Activated CD8-positive, alpha-beta T cell treated with anti-CD3 and anti-CD28 coated beads for 36 hours (primary cell): ENCODE data around the gene RPAIN. TPM values are rescaled to one million over a fixed set of nuclear protein-coding genes. Genes with fewer than 3 reads are reported as not detected.

Experiments
- ATAC-seq: fragments of 200-7000 bp; cut with Tn5 transposase; one replicate; pipeline ENCODE4 v1.10.0; 2021; ENCODE audit warnings: mild to moderate bottlenecking, moderate library complexity
- CTCF ChIA-PET: fragments of 350-600 bp; sonication (Branson Sonifier 250); formaldehyde crosslinking; loops from one replicate; lab custom pipeline; 2021; ENCODE audit warnings: antibody characterized with exemption; lab: Charles Lee
- POLR2A ChIA-PET: fragments of 350-600 bp; sonication (Branson Sonifier 250); formaldehyde crosslinking; loops from one replicate; lab custom pipeline; 2021; ENCODE audit warnings: antibody characterized with exemption; lab: Charles Lee
- DNase-seq: peaks from one replicate; pipeline ENCODE4 v3.0.0-alpha.2; 2020
- H3K27ac Mint-ChIP-seq: one replicate; pipeline ENCODE4 v1.8.0; 2021; ENCODE audit warnings: mild to moderate bottlenecking, mixed read lengths
- H3K27me3 Mint-ChIP-seq: one replicate; pipeline ENCODE4 v1.8.0; 2021; ENCODE audit warnings: mixed read lengths
- H3K36me3 Mint-ChIP-seq: one replicate; pipeline ENCODE4 v1.8.0; 2021; ENCODE audit warnings: low read depth, mixed read lengths
- H3K4me1 Mint-ChIP-seq: one replicate; pipeline ENCODE4 v1.8.0; 2021; ENCODE audit warnings: low read depth, mixed read lengths
- H3K4me3 Mint-ChIP-seq: one replicate; pipeline ENCODE4 v1.8.0; 2021; ENCODE audit warnings: mild to moderate bottlenecking, moderate library complexity, mixed read lengths
- H3K9me3 Mint-ChIP-seq: one replicate; pipeline ENCODE4 v1.8.0; 2021; ENCODE audit warnings: mixed read lengths
- intact Hi-C: fragments of 100-400 bp; cut with micrococcal nuclease; formaldehyde crosslinking; loops from one replicate; pipeline ENCODE4 v1.10.0; 2022
- total RNA-seq, 2 experiments: library from RNA; stranded (reverse); gene quantifications; one replicate each; pipeline ENCODE4 v1.2.3, GENCODE V29; 2021
- TF ChIP-seq, protein P1 (sequence below): fragments of 200-600 bp; IDR thresholded peaks from one replicate; pipeline ENCODE4 v1.8.0; 2022; ENCODE audit warnings: antibody characterized with exemption, mild to moderate bottlenecking

Gene RPAIN
- total RNA-seq, 2 experiments from 2014 or later: 56.9 to 61.4 TPM

- Mint-ChIP-seq H3K27ac (peak overlapping the region; percentile 7), H3K9me3 (no peaks in the 10 kb centered on the region), H3K36me3 (peaks cover 56% of the 10 kb centered on the region), H3K4me3 (no peak overlapping the region), H3K4me1 (peaks cover 40% of the 10 kb centered on the region), H3K27me3 (no peaks in the 10 kb centered on the region)
- ATAC-seq: no peak
- no peak for DNase-seq
- CTCF ChIA-PET: interaction anchor here (1.6 to 1.8 kb wide), 2 partner anchors 10 to 42 kb away, joined by 5 read pairs; partner anchors contain the start of gene C1QBP
- POLR2A ChIA-PET: no interaction called here
- intact Hi-C loops: no loop called here
- TF ChIP-seq, protein P1, sequence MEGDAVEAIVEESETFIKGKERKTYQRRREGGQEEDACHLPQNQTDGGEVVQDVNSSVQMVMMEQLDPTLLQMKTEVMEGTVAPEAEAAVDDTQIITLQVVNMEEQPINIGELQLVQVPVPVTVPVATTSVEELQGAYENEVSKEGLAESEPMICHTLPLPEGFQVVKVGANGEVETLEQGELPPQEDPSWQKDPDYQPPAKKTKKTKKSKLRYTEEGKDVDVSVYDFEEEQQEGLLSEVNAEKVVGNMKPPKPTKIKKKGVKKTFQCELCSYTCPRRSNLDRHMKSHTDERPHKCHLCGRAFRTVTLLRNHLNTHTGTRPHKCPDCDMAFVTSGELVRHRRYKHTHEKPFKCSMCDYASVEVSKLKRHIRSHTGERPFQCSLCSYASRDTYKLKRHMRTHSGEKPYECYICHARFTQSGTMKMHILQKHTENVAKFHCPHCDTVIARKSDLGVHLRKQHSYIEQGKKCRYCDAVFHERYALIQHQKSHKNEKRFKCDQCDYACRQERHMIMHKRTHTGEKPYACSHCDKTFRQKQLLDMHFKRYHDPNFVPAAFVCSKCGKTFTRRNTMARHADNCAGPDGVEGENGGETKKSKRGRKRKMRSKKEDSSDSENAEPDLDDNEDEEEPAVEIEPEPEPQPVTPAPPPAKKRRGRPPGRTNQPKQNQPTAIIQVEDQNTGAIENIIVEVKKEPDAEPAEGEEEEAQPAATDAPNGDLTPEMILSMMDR: no peak
Observed at GRCh38 chr17:5480962-5481361, 61.0 kb downstream of the RPAIN start.

GRCh38 chr17:5481451-5481850, 61.5 kb downstream of the RPAIN start:
- H3K36me3 Mint-ChIP-seq: peaks cover 56% of the 10 kb centered on the region
- H3K27ac Mint-ChIP-seq: peak overlapping the region; percentile 7
- TF ChIP-seq, protein P1: no peak

More at GRCh38 chr17:5481451-5481850, 61.5 kb downstream of the RPAIN start:
- no peak for DNase-seq
- peaks cover 40% of the 10 kb centered on the region for H3K4me1 Mint-ChIP-seq
- intact Hi-C loops: no loop called here
- H3K27me3 Mint-ChIP-seq: no peaks in the 10 kb centered on the region
- ChIA-PET POLR2A (no interaction called here), CTCF (interaction anchor here (1.6 to 1.8 kb wide), 2 partner anchors 10 to 42 kb away, joined by 5 read pairs; partner anchors contain the start of gene C1QBP)
- no peaks in the 10 kb centered on the region for H3K9me3 Mint-ChIP-seq
- no peak overlapping the region for H3K4me3 Mint-ChIP-seq
- ATAC-seq: no peak

Other genes with a start within 250 kb of the RPAIN start
- gene ZNF594, start 228.3 kb upstream of the RPAIN start, total RNA-seq: 1 to 10 TPM; 7.7 to 8.7 TPM
- gene SCIMP, start 185.3 kb upstream of the RPAIN start, total RNA-seq: under 1 TPM; 0.13 to 0.54 TPM
- gene RABEP1, start 137.9 kb upstream of the RPAIN start, total RNA-seq: 10 to 100 TPM; 58.7 to 60.6 TPM
- gene NUP88, start 520 bp upstream of the RPAIN start, total RNA-seq: 100 to 1,000 TPM; 140 to 141 TPM
- gene C1QBP, start 19.0 kb downstream of the RPAIN start, total RNA-seq: 100 to 1,000 TPM; 463 to 470 TPM
- gene DHX33, start 48.8 kb downstream of the RPAIN start, total RNA-seq: 10 to 100 TPM; 30.9 to 32.5 TPM
- 10 to 100 TPM; 43.4 to 45.8 TPM for gene DERL2, start 66.0 kb downstream of the RPAIN start, total RNA-seq
- 10 to 100 TPM; 30.3 to 35.0 TPM for gene MIS12, start 66.4 kb downstream of the RPAIN start, total RNA-seq
- gene NLRP1, start 164.3 kb downstream of the RPAIN start, total RNA-seq: 10 to 100 TPM; 26.0 to 28.2 TPM